ENCODE data around the gene PTPRM.

The PTPRM gene

GRCh38 chr18:8386669-8387380 is 819.7 kb downstream of the PTPRM start:
- H3K36me3 ChIP-seq (ENCODE audit: insufficient read depth, low read length): peaks cover 22% of the 10 kb centered on the region
- no peak overlapping the region for H3K27ac ChIP-seq (ENCODE audit: low read depth, low read length)

GRCh38 chr18:8389391-8390340 is 822.5 kb downstream of the PTPRM start:
- Histone ChIP-seq H3K4me3 (ENCODE audit: low read depth in 1 of 2, low read length in 2 of 2) (no peak overlapping the region), H3K9ac (ENCODE audit: low read length) (no peak overlapping the region), H3K4me1 (ENCODE audit: insufficient read depth, low read length) (no peaks in the 10 kb centered on the region), H3K9me3 (ENCODE audit: low read length) (no peaks in the 10 kb centered on the region), H3K27ac (ENCODE audit: low read depth, low read length) (no peak overlapping the region), H3K36me3 (ENCODE audit: insufficient read depth, low read length) (peaks cover 29% of the 10 kb centered on the region), H3K27me3 (ENCODE audit: control insufficient read depth in 1 of 2, insufficient read depth in 2 of 2, low read length in 2 of 2) (no peaks in the 10 kb centered on the region)

More at GRCh38 chr18:8386669-8387380, 819.7 kb downstream of the PTPRM start:
- no peak overlapping the region for H3K9ac ChIP-seq (ENCODE audit: low read length)
- no peaks in the 10 kb centered on the region for H3K9me3 ChIP-seq (ENCODE audit: low read length)
- no peak overlapping the region for H3K4me3 ChIP-seq (ENCODE audit: low read depth in 1 of 2, low read length in 2 of 2)
- no peaks in the 10 kb centered on the region for H3K4me1 ChIP-seq (ENCODE audit: insufficient read depth, low read length)
- no peaks in the 10 kb centered on the region for H3K27me3 ChIP-seq (ENCODE audit: control insufficient read depth in 1 of 2, insufficient read depth in 2 of 2, low read length in 2 of 2)

GRCh38 chr18:8391068-8391467 is 824.0 kb downstream of the PTPRM start:
- Histone ChIP-seq H3K27me3 (ENCODE audit: control insufficient read depth in 1 of 2, insufficient read depth in 2 of 2, low read length in 2 of 2) (no peaks in the 10 kb centered on the region), H3K9ac (ENCODE audit: low read length) (no peak overlapping the region), H3K9me3 (ENCODE audit: low read length) (no peaks in the 10 kb centered on the region), H3K4me1 (ENCODE audit: insufficient read depth, low read length) (no peaks in the 10 kb centered on the region), H3K4me3 (ENCODE audit: low read depth in 1 of 2, low read length in 2 of 2) (no peak overlapping the region), H3K27ac (ENCODE audit: low read depth, low read length) (no peak overlapping the region), H3K36me3 (ENCODE audit: insufficient read depth, low read length) (peaks cover 30% of the 10 kb centered on the region)

- Histone ChIP-seq H3K9me3 (ENCODE audit: low read length) (no peaks in the 10 kb centered on the region), H3K36me3 (ENCODE audit: insufficient read depth, low read length) (peaks cover 17% of the 10 kb centered on the region), H3K4me1 (ENCODE audit: insufficient read depth, low read length) (no peaks in the 10 kb centered on the region), H3K27me3 (ENCODE audit: control insufficient read depth in 1 of 2, insufficient read depth in 2 of 2, low read length in 2 of 2) (no peaks in the 10 kb centered on the region), H3K27ac (ENCODE audit: low read depth, low read length) (no peak overlapping the region), H3K9ac (ENCODE audit: low read length) (no peak overlapping the region), H3K4me3 (ENCODE audit: low read depth in 1 of 2, low read length in 2 of 2) (no peak overlapping the region)
Observed at GRCh38 chr18:8396254-8396653, 829.1 kb downstream of the PTPRM start.

- H3K27me3 ChIP-seq (ENCODE audit: control insufficient read depth in 1 of 2, insufficient read depth in 2 of 2, low read length in 2 of 2): no peaks in the 10 kb centered on the region
- peaks cover 17% of the 10 kb centered on the region for H3K36me3 ChIP-seq (ENCODE audit: insufficient read depth, low read length)
- H3K9me3 ChIP-seq (ENCODE audit: low read length): no peaks in the 10 kb centered on the region
- H3K4me3 ChIP-seq (ENCODE audit: low read depth in 1 of 2, low read length in 2 of 2): no peak overlapping the region
- H3K4me1 ChIP-seq (ENCODE audit: insufficient read depth, low read length): no peaks in the 10 kb centered on the region
- H3K27ac ChIP-seq (ENCODE audit: low read depth, low read length): no peak overlapping the region
- no peak overlapping the region for H3K9ac ChIP-seq (ENCODE audit: low read length)
Observed at GRCh38 chr18:8397034-8397433, 829.9 kb downstream of the PTPRM start.

GRCh38 chr18:8399138-8399537 is 832.0 kb downstream of the PTPRM start:
- no peak overlapping the region for H3K4me3 ChIP-seq (ENCODE audit: low read depth in 1 of 2, low read length in 2 of 2)
- H3K9ac ChIP-seq (ENCODE audit: low read length): no peak overlapping the region
- H3K27me3 ChIP-seq (ENCODE audit: control insufficient read depth in 1 of 2, insufficient read depth in 2 of 2, low read length in 2 of 2): no peaks in the 10 kb centered on the region
- peaks cover 15% of the 10 kb centered on the region for H3K36me3 ChIP-seq (ENCODE audit: insufficient read depth, low read length)
- H3K9me3 ChIP-seq (ENCODE audit: low read length): no peaks in the 10 kb centered on the region
- no peak overlapping the region for H3K27ac ChIP-seq (ENCODE audit: low read depth, low read length)
- H3K4me1 ChIP-seq (ENCODE audit: insufficient read depth, low read length): no peaks in the 10 kb centered on the region

- peaks cover 5% of the 10 kb centered on the region for H3K36me3 ChIP-seq (ENCODE audit: insufficient read depth, low read length)
Observed at GRCh38 chr18:8400193-8400752, 833.2 kb downstream of the PTPRM start.

GRCh38 chr18:8400825-8401224 is 833.7 kb downstream of the PTPRM start:
- Histone ChIP-seq H3K9me3 (ENCODE audit: low read length) (no peaks in the 10 kb centered on the region), H3K27ac (ENCODE audit: low read depth, low read length) (no peak overlapping the region), H3K36me3 (ENCODE audit: insufficient read depth, low read length) (peaks cover 8% of the 10 kb centered on the region), H3K27me3 (ENCODE audit: control insufficient read depth in 1 of 2, insufficient read depth in 2 of 2, low read length in 2 of 2) (no peaks in the 10 kb centered on the region), H3K9ac (ENCODE audit: low read length) (no peak overlapping the region), H3K4me3 (ENCODE audit: low read depth in 1 of 2, low read length in 2 of 2) (no peak overlapping the region), H3K4me1 (ENCODE audit: insufficient read depth, low read length) (no peaks in the 10 kb centered on the region)

More at GRCh38 chr18:8400193-8400752, 833.2 kb downstream of the PTPRM start:
- H3K9ac ChIP-seq (ENCODE audit: low read length): no peak overlapping the region
- H3K27me3 ChIP-seq (ENCODE audit: control insufficient read depth in 1 of 2, insufficient read depth in 2 of 2, low read length in 2 of 2): no peaks in the 10 kb centered on the region
- no peak overlapping the region for H3K27ac ChIP-seq (ENCODE audit: low read depth, low read length)
- H3K9me3 ChIP-seq (ENCODE audit: low read length): no peaks in the 10 kb centered on the region
- H3K4me1 ChIP-seq (ENCODE audit: insufficient read depth, low read length): no peaks in the 10 kb centered on the region
- no peak overlapping the region for H3K4me3 ChIP-seq (ENCODE audit: low read depth in 1 of 2, low read length in 2 of 2)

- Histone ChIP-seq H3K36me3 (ENCODE audit: insufficient read depth, low read length) (peaks cover 12% of the 10 kb centered on the region), H3K4me3 (ENCODE audit: low read depth in 1 of 2, low read length in 2 of 2) (no peak overlapping the region), H3K27me3 (ENCODE audit: control insufficient read depth in 1 of 2, insufficient read depth in 2 of 2, low read length in 2 of 2) (no peaks in the 10 kb centered on the region)
Observed at GRCh38 chr18:8401606-8402005, 834.5 kb downstream of the PTPRM start.

GRCh38 chr18:8402237-8402636 is 835.1 kb downstream of the PTPRM start:
- no peaks in the 10 kb centered on the region for H3K9me3 ChIP-seq (ENCODE audit: low read length)
- H3K4me1 ChIP-seq (ENCODE audit: insufficient read depth, low read length): no peaks in the 10 kb centered on the region
- no peaks in the 10 kb centered on the region for H3K27me3 ChIP-seq (ENCODE audit: control insufficient read depth in 1 of 2, insufficient read depth in 2 of 2, low read length in 2 of 2)
- no peak overlapping the region for H3K9ac ChIP-seq (ENCODE audit: low read length)
- peaks cover 15% of the 10 kb centered on the region for H3K36me3 ChIP-seq (ENCODE audit: insufficient read depth, low read length)
- no peak overlapping the region for H3K27ac ChIP-seq (ENCODE audit: low read depth, low read length)
- no peak overlapping the region for H3K4me3 ChIP-seq (ENCODE audit: low read depth in 1 of 2, low read length in 2 of 2)

More at GRCh38 chr18:8401606-8402005, 834.5 kb downstream of the PTPRM start:
- Histone ChIP-seq H3K9me3 (ENCODE audit: low read length) (no peaks in the 10 kb centered on the region), H3K4me1 (ENCODE audit: insufficient read depth, low read length) (no peaks in the 10 kb centered on the region), H3K27ac (ENCODE audit: low read depth, low read length) (no peak overlapping the region), H3K9ac (ENCODE audit: low read length) (no peak overlapping the region)

- H3K4me1 ChIP-seq (ENCODE audit: insufficient read depth, low read length): no peaks in the 10 kb centered on the region
- H3K27ac ChIP-seq (ENCODE audit: low read depth, low read length): no peak overlapping the region
- no peak overlapping the region for H3K4me3 ChIP-seq (ENCODE audit: low read depth in 1 of 2, low read length in 2 of 2)
- H3K9me3 ChIP-seq (ENCODE audit: low read length): no peaks in the 10 kb centered on the region
- H3K36me3 ChIP-seq (ENCODE audit: insufficient read depth, low read length): peaks cover 20% of the 10 kb centered on the region
- H3K27me3 ChIP-seq (ENCODE audit: control insufficient read depth in 1 of 2, insufficient read depth in 2 of 2, low read length in 2 of 2): no peaks in the 10 kb centered on the region
- H3K9ac ChIP-seq (ENCODE audit: low read length): no peak overlapping the region
Observed at GRCh38 chr18:8403713-8404112, 836.6 kb downstream of the PTPRM start.
